ENCODE measurements around the gene NOTUM.

The NOTUM gene

DNA sequence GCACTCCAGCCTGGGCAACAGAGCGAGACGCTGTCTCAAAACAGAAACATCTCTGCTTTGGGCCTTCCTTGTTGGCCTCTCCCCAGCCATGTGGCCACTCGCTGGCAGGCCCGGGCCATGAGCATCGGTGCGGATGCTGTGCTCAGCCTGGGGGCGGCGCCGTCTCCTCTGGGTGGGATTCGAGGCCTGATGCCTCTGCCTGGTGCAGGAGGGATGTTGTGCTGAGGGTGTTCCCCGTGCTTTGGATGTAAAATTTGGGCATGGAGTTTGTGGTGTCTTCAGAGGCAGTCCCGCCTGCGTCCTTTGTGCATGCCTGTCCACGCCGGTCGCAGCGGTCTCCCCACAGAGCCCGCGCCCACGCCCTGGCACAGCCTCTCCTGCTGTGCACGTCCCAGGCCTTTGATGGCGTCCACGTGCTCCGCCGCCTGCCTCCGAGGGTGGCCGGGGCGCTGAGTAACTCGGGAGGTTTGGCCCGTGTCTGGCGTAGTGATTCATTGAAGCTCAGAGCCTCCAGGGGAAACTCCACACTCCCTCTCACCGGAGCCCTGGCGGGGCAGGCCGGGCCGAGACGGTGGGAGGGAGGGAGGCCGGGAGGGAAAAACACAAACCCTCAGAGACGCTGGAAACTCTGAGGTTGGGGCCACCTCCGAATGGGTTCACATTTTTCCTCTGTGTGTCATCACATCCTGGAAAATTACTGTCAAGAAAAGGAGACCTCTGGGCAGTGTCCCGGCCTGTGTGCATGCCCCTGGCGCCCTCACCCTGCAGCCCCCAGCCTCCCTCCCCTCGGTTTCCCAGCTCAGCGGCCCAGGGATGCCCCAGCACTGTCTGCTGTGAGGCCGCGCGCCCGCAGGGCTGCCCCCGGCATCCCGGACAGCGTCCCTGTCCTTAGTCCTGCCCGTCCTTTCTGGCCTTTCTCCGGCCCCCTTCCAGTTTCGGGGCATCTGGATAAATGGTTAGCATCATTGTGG, 42.7 kb upstream of the NOTUM start:
- no peak overlapping the region for H2AFZ ChIP-seq (ENCODE audit: low read depth, low read length)
- H3K4me2 ChIP-seq (ENCODE audit: insufficient read depth, low read length): no peak overlapping the region
- peaks cover 9% of the 10 kb centered on the region; the same call in 1 of the 2 replicates for H4K20me1 ChIP-seq (ENCODE audit: insufficient read depth, low read length)
- no peak overlapping the region for H3K9ac ChIP-seq (ENCODE audit: low read depth, low read length)
- H3K79me2 ChIP-seq (ENCODE audit: insufficient read depth, low read length): no peaks in the 10 kb centered on the region
- no peaks in the 10 kb centered on the region for H3K9me3 ChIP-seq (ENCODE audit: insufficient read depth, low read length, severe bottlenecking)
- H3K4me1 ChIP-seq (ENCODE audit: insufficient read depth, low read length): no peaks in the 10 kb centered on the region
- DNase-seq (no peak), ATAC-seq (ENCODE audit: insufficient read depth, low read depth) (no peak)
- H3K36me3 ChIP-seq (ENCODE audit: insufficient read depth, low read length): no peaks in the 10 kb centered on the region
- no peaks in the 10 kb centered on the region for H3K27me3 ChIP-seq (ENCODE audit: insufficient read depth, low read length, poor library complexity)
- no peak overlapping the region for H3K27ac ChIP-seq (ENCODE audit: low read length)
- TF ChIP-seq EZH2 (IDR thresholded peaks at IDR 0.05; ENCODE audit: borderline replicate concordance, low read depth, low read length, severe bottlenecking): no peak
- TF ChIP-seq, protein P1, sequence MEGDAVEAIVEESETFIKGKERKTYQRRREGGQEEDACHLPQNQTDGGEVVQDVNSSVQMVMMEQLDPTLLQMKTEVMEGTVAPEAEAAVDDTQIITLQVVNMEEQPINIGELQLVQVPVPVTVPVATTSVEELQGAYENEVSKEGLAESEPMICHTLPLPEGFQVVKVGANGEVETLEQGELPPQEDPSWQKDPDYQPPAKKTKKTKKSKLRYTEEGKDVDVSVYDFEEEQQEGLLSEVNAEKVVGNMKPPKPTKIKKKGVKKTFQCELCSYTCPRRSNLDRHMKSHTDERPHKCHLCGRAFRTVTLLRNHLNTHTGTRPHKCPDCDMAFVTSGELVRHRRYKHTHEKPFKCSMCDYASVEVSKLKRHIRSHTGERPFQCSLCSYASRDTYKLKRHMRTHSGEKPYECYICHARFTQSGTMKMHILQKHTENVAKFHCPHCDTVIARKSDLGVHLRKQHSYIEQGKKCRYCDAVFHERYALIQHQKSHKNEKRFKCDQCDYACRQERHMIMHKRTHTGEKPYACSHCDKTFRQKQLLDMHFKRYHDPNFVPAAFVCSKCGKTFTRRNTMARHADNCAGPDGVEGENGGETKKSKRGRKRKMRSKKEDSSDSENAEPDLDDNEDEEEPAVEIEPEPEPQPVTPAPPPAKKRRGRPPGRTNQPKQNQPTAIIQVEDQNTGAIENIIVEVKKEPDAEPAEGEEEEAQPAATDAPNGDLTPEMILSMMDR (IDR thresholded peaks at IDR 0.05; ENCODE audit: borderline replicate concordance, extremely low read depth, low read length, poor library complexity, severe bottlenecking): no peak
- no peak overlapping the region for H3K4me3 ChIP-seq (ENCODE audit: low read depth in 1 of 2, low read length in 2 of 2)

DNA sequence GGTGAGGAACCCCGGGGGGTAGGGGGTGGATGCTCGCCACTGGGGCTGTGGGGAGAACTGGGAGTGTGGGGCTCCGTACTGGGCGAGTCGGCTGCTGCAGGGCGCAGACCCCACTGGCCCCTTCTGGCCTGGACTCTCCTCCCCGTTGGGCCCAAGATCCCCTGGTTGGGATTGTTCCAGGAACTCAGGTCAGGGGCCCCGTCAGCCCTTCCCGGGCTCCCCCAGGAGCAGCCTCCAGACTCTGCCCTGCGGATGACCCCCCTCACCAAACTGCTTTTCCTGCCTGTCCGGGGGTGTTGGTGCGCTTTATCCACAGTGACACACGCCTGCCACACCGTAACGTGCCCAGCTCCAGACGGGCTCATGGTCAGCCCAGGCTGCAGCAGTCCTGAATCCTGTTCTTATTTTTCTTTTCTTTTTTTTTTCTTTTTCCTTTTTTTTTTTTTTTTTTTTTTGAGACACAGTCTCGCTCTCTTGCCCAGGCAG, 40.6 kb upstream of the NOTUM start:
- Histone ChIP-seq H3K79me2 (ENCODE audit: insufficient read depth, low read length) (no peaks in the 10 kb centered on the region), H3K36me3 (ENCODE audit: insufficient read depth, low read length) (no peaks in the 10 kb centered on the region), H3K27ac (ENCODE audit: low read length) (no peak overlapping the region), H3K9ac (ENCODE audit: low read depth, low read length) (no peak overlapping the region), H3K9me3 (ENCODE audit: insufficient read depth, low read length, severe bottlenecking) (no peaks in the 10 kb centered on the region), H3K27me3 (ENCODE audit: insufficient read depth, low read length, poor library complexity) (no peaks in the 10 kb centered on the region), H2AFZ (ENCODE audit: low read depth, low read length) (no peak overlapping the region), H3K4me3 (ENCODE audit: low read depth in 1 of 2, low read length in 2 of 2) (no peak overlapping the region), H3K4me2 (ENCODE audit: insufficient read depth, low read length) (no peak overlapping the region), H4K20me1 (ENCODE audit: insufficient read depth, low read length) (peaks cover 4% of the 10 kb centered on the region; the same call in 1 of the 2 replicates), H3K4me1 (ENCODE audit: insufficient read depth, low read length) (no peaks in the 10 kb centered on the region)
- ATAC-seq (ENCODE audit: insufficient read depth, low read depth) (no peak), DNase-seq (no peak)
- TF ChIP-seq, protein P1 (IDR thresholded peaks at IDR 0.05; ENCODE audit: borderline replicate concordance, extremely low read depth, low read length, poor library complexity, severe bottlenecking): no peak
- no peak for TF ChIP-seq EZH2 (IDR thresholded peaks at IDR 0.05; ENCODE audit: borderline replicate concordance, low read depth, low read length, severe bottlenecking)

DNA sequence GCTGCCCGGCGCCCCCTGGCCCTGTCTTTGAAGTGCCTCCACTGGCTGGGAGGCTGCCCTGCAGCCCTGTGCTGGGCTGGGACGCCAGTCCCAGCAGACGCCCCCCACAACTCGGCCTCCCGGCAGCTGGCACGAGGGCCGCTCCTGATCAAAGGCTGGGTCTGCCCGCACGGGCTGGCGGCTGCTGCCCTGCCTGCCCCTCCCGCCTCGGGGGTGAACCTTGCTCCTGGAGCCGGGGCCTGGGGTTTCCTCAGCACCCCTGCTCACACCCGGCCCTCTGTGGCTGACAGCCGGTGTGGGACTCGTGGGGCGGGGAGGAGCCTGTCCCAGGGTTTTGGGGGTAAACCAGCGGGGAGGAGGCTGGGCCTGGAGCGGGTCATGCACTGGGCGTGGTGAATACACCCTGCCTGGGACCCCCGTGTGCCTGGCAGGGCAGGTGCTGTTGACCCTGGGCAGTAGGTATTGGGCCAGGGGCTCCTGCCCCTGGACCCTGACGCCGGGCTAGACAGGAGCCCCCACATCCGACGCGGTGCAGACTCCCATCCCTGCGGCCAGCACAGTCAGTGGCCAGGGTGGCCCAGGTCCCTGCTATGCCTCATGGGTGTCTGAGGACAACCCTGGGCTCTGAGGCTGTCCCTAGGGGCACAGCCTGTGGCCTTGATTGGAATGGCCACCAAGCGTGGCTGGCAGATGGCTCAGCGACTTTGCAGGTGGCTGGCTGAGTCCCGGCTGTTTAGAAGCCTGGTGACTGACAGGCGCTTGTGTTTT, 40.0 kb upstream of the NOTUM start:
- ATAC-seq (ENCODE audit: insufficient read depth, low read depth): no peak
- Histone ChIP-seq H4K20me1 (ENCODE audit: insufficient read depth, low read length) (peaks cover 4% of the 10 kb centered on the region; the same call in 1 of the 2 replicates), H3K4me2 (ENCODE audit: insufficient read depth, low read length) (no peak overlapping the region), H2AFZ (ENCODE audit: low read depth, low read length) (no peak overlapping the region), H3K27me3 (ENCODE audit: insufficient read depth, low read length, poor library complexity) (no peaks in the 10 kb centered on the region), H3K79me2 (ENCODE audit: insufficient read depth, low read length) (no peaks in the 10 kb centered on the region), H3K4me3 (ENCODE audit: low read depth in 1 of 2, low read length in 2 of 2) (no peak overlapping the region), H3K36me3 (ENCODE audit: insufficient read depth, low read length) (no peaks in the 10 kb centered on the region), H3K4me1 (ENCODE audit: insufficient read depth, low read length) (no peaks in the 10 kb centered on the region), H3K9me3 (ENCODE audit: insufficient read depth, low read length, severe bottlenecking) (no peaks in the 10 kb centered on the region), H3K9ac (ENCODE audit: low read depth, low read length) (no peak overlapping the region), H3K27ac (ENCODE audit: low read length) (no peak overlapping the region)
- TF ChIP-seq, protein P1 (IDR thresholded peaks at IDR 0.05; ENCODE audit: borderline replicate concordance, extremely low read depth, low read length, poor library complexity, severe bottlenecking): no peak
- TF ChIP-seq EZH2 (IDR thresholded peaks at IDR 0.05; ENCODE audit: borderline replicate concordance, low read depth, low read length, severe bottlenecking): no peak
- no peak for DNase-seq

All from DND-41 (cell line).